HG03066 (cell line): Measurements from ENCODE around the gene POU2AF1.

Experiments
- ATAC-seq: cut with Tn5 transposase; IDR thresholded peaks from one replicate; pipeline ENCODE4 v1.9.1; 2021; ENCODE audit warnings: low read depth; ENCODE audit not compliant: unreplicated experiment

Gene POU2AF1

GRCh38 chr11:111388842-111389241 lies 9.8 kb upstream of the POU2AF1 start:
- ATAC-seq: no peak

DNA sequence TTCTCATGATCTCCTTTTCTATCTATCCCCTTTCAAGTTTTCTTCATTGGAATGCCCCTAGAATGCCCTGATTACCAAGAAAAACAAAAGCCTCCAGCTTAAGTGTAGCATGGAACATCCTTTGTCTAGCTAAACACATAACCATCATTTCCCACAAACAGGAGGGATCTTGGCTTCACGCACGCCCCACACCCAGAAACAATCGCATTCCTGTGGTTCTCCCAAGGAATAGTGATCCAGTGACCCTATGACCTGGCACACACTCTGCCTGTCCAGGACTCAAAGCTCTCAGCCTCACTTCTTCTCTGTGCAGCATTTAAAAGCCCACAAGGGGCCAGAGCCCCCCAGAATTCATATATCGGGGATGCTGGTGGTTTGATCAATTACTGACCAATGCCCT lies 9.3 kb upstream of the POU2AF1 start:
- no peak for ATAC-seq

DNA sequence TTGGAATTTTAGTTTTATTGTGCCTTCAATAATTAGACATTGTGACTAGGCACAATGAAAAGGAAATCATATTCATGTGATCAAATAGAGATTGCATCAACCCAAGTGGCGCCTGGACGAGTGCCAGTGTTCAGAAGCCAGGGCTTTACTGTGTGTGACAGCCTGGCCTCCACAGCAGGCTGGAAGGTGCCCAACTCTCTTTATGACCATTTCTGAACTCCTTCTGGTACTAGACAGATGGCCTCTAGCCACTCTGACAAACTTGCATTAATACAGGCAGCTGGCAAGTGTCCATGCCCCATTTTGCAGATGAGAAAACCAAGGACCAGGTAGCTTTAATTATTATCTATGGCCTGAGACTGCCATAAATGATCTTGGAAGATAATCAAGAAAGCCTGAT lies 8.3 kb upstream of the POU2AF1 start:
- ATAC-seq: no peak

GRCh38 chr11:111386611-111387150 lies 7.6 kb upstream of the POU2AF1 start:
- no peak for ATAC-seq

- no peak for ATAC-seq
Observed at GRCh38 chr11:111384494-111384893, 5.4 kb upstream of the POU2AF1 start.

DNA sequence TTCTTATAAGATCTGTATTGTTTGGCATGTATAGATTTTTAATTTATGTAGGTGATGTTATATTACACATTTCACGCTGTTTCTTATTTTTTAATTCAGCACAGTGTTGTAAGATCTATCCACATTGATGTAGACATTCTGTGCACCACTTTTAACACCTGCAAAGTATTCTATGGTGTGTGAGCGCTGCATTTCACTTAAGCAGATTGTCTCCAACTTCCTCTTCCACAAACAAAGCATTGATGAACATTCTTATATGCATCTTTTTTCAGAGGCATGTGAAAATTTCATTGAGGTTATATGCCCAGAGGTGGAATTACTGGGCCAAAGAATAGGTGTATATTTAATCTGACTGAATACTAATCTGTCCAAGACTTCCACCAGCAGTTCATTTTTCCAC lies 3.4 kb upstream of the POU2AF1 start:
- ATAC-seq: no peak

DNA sequence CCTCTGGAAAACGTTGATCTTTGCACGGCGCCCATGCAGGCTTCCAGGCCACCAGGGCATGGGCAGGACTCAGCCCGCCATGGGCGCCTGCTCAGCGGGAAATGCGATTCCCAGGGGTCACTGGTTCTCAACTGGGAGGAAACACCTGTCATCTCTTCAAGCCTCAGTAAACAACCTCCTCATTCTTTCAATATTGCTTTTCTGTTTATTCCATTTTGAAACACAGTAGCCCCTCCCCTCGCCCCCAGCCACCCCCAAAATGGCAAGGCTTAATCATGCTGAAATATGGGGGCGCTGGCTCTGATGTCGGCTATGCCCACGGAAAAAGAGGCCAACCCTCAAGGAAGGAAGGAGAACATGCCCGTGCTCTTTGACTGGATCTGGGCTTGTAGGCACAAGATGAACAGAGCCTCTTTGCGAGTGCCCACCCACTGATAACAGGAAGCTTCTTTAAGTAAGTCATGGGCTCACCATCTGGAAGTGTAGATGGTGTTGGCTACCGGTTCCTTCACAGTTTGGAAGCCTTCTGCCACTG lies 594 bp upstream of the POU2AF1 start:
- peak; percentile 44 for ATAC-seq

DNA sequence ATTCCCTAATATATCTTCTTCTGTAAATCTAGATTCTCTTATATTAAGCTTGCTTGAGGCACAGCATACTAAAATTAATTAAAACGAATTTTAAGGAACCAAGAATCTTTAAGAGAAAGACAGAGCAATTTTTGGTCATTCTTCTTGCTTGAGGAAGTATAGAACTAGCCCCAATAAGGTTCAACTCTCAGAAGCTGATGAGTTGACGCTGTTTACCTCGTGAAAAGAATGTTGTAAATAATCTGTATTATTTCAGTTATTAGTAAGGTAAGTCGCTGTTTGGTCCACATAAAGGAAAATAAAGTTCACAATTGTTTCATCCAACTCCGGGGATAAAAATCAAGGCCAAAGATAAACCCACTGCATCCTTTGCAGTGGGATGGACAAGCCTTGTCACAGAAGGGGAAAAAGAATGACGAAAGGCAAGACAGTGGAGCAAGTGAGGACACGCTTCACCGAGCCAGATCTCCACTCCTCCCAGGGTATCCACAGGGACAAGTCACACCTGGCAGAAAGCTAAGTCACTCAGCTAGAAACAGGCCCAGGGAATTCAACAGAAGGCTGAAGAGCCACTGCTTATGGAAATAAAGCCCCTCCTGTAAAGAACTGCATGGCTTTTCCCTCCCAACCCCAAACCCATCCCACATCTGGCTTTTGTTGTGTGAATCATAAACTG lies 752 bp downstream of the POU2AF1 start:
- peak; percentile 0 for ATAC-seq

DNA sequence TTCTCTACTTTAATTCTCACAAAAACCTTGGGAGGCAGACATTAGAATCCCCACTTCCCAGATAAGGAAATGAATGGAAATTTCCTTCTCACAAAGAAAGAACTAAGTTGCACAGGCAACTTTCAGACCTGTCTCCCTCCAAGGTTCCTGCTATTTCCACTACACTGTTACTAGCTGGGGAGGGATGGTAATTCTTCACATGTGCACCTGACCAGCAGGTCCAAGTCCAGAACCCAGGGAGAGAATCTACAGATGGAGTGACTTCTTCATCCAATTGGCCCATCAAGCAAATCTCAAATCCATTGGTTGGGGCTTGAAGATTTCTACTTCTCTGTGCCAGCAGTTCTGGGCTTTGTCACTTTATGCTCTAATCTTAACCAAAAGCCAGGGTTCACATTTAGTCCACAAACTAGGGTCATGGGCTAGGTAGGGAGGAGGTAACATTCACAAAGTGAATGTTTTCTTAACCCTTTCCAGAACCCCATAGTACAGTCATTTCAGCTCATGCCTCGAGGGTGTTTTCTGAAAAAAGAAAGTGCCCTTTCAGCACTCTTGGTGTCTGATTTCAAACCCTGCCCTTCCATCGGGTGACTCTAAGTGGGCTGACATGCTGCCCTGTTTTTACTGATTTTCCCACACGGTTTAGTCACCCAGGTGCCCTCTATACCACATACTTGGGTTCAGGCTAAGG lies 2.7 kb downstream of the POU2AF1 start:
- ATAC-seq: no peak

- ATAC-seq: no peak
Observed at GRCh38 chr11:111373590-111373989, 5.5 kb downstream of the POU2AF1 start.

- ATAC-seq: no peak
Observed at GRCh38 chr11:111372538-111372937, 6.5 kb downstream of the POU2AF1 start.

DNA sequence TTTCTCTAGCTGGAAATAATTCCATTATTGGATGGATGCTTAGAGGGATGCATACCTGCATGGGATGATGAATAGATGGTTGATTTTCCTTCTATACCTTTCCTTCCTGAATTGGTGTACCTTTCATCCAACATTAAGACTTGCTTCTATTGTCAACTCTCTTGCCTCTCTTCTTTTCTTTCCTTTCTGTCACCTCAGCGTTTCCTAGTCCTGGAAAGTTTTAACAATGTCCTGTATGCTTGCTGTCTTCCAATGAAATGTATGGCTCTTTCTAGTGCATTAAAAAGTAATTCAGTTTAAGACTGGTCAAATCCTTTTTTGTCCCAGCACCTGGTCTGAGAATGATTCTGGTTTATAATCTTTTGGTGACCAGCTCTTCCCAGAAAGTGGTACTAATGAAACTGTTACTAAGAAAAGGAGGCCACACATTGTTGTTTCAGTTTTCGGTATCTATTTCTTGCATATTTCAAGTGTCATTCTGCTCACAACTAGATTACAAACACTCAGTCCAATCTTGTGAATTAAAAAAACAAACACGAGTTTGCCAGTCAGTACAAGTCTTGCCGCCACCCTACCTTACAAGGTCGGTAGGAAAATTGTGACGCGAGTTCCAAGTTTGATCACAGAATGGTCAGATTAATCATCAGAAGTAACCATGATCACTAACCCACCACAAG lies 8.0 kb downstream of the POU2AF1 start:
- ATAC-seq: peak; percentile 37

DNA sequence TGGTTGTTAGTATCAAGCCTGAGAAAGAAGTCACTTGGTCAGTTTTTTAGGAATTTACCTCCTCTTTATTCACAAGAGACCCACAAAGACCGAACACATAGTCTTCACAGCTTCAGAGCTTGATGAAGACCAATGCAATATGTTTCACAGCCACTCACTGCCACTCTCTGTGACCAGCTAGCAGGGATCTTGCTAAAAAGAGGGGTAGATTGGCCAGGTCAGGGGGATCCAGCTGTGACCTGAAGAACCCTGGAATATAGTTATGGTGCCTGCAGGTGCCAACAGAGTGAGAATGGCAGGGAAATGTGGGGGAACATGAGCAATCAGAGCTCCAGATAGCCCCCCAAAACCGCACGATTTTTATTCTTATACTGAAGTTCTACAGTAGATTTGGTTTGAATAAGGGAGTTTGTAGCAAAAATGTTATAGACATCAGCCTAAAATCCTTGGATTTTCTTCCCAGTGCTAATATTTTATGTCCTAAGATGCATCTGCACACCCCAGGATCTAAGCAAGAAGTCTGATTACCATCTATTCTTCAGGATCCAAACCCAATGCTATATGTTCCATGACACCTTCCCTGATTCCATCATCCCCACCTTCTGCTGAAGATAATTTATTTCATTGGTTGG lies 8.7 kb downstream of the POU2AF1 start:
- ATAC-seq: no peak

- no peak for ATAC-seq
Observed at GRCh38 chr11:111368285-111368560, 10.9 kb downstream of the POU2AF1 start.

DNA sequence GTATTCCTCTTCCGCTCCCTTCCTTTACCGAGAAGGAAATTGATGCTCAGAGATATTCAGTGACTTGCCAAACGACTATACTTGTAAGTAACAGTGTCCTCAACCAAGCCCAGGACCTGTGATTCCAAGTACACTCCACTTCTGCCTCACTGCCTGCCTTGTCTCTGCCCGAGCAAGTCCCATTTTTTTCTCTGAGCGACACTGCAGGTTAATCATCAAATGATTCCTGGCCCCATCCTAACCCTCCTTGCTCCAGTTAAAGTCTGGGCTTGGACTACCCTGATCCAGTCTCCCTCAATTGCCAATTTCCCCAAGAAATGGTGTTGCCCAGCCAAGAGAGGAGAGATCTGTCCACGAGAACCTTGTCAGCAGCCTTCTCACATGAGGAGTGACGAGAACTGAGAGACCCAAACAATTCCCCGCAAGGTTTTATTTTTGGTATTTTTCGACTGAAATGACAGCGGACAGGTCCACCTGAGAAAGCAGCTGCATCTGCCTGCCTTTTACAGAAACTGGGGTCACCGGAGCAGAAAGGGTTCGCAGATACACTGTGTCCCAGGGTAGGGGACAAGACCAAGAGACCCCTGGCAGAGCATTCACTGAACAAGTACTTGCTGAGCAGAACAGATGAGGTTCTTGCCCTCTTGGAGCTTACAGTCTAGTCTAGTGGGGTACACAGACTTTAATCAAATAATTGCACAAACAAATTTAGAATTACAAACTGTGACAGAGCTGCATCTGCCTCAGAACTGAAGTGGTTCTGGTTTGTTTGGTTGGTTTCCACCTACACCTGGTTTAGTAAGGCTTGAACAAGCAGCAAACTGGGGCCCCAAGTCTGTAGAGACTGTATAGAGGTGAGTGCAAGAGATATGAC lies 11.4 kb downstream of the POU2AF1 start:
- peak; percentile 53 for ATAC-seq

DNA sequence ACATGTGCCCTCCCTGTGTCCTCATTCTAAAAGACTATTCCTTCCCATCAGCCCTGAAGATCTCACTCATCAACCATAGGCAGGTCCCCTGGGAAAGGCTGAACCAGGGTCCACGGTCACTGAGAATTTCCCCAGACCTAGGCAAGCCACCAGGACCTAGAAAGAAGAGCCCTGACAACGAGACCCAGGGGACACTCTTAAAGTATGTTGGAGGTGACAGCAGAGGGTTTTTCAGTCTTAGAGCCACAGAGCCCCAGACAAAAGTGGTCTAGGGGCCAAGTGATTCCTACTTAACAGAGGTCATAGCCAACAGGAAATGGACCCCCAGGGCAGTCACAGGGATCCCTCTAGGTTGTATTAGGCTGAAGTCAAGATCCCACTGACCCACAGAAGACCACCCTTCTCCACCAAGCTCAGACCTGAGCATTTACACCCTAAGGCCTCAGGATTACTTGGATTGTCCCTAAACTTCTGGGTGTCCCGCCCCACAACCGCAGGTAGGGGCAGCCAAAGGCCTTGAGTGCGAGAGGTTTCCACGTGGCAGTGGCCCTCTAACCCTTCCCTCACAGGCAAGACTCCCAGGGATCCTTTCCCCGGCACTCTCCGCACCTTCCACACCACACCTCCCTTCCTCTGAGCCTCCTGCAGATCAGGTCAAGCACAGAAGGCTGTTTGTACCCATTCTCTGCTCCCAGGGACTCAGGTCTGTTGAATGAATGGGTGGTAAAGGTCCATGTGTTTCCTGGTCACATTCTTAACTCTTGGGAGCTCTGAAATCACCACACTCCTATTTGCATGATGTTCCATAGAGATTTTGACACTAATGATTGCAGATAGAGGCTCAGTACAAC lies 12.3 kb downstream of the POU2AF1 start:
- ATAC-seq: no peak

DNA sequence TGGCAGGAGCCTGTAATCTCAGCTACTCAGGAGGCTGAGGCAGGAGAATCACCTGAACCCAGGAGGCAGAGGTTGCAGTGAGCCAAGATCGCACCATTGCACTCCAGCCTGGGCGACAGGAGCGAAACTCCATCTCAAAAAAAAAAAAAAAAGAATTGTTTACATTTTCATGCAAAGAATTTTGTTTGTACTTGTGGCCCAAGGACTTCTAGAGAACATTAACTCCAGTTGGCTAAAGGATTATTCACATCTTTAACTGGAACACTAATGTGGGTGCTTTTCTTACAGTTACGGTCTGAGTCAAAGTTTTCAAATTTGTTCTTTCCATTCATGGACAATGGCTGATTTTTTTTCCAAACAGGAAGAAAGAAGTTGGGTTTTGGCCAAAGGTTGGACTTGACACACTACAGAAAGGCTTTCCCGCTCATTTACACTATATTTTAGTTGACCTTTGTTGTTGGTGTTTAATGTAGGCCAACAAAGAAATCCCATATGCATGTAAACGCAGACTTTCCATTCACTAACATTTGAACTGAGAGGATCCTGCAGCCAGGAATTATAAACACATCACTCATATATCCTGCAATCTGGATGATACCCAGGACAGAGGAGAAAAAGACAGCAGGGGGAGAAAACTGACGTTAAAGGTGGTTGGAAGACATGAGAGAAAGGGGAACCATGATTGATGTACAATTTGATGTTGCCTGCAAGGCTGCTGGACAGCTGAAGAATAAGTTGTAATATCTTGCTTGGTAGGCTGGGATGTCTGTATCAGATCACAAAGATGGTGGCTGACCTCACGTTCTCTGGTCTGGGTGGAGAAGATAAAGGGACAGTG lies 13.1 kb downstream of the POU2AF1 start:
- no peak for ATAC-seq

DNA sequence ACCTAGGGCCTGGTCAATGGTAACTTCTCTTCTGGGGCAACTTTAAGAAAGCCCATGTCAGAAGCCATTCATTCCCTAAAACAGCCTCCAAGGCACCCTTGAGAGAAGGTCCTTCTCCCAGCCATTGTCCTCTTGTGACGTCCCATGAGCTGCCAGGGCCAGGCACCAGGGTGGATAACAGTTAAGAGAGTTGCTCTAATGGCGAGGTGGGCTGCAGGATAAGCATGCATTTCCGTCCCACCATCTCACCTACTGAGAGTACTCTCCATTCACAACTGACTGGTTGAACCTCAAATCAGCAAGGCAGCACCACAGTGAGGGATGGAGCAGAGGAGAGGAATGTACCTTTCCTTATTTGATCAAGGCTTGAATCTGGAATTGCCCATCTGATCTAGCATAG lies 14.6 kb downstream of the POU2AF1 start:
- no peak for ATAC-seq
